Measurements from ENCODE around the gene GAB1. TPM values are rescaled to one million over a fixed set of nuclear protein-coding genes. Genes with fewer than 3 reads are reported as not detected.

The GAB1 gene
- total and polyA plus RNA-seq, 2 of the 8 experiments (the other 6 are each of a cell fraction or from before 2014, with no cell fraction given), result 6.8 to 21.3 TPM

DNA sequence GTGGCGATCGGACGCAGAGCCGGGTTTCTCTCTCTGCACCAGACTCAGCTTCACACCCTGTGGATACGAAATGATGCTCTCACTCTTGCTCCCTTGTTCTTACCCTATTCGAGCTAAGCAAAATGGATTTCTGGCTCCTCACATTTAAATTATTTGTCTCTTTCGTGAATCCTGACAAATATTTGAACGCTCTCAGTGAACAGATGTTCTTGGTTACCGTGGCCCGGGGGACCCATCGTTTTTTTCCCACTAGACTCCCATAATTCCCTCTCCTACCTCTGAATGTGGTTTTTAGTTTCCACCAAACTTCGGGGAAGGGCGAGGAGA, 177.5 kb downstream of the GAB1 start:
- no peak for DNase-seq (ENCODE audit: low read depth in 1 of 2, low spot score in 2 of 2)
- H2AK5ac ChIP-seq (ENCODE audit: low read depth, low read length), result no peak overlapping the region
- peak overlapping the region; percentile 74 for H2BK5ac ChIP-seq (ENCODE audit: low read depth, low read length)
- no peak overlapping the region for H3K23ac ChIP-seq (ENCODE audit: insufficient read length)
- 0% methylated on average over 13 of the region's 13 CpGs; no CpG with 5 or more reads in 1 of the 2 experiments for WGBS, 2 experiments (ENCODE audit: extremely low coverage in 1 of 2, insufficient coverage in 1 of 2, insufficient read length in 1 of 2, insufficient replicate concordance in 2 of 2, low coverage in 1 of 2, low lambda C conversion rate in 2 of 2, missing lambda C conversion rate in 1 of 2)
- H2BK20ac ChIP-seq (ENCODE audit: low read length), result no peak overlapping the region
- peak overlapping the region; percentile 68 to 76 for H3K4me2 ChIP-seq (ENCODE audit: insufficient read depth in 1 of 2, low read depth in 2 of 2, low read length in 2 of 2)
- H3K18ac ChIP-seq (ENCODE audit: extremely low read depth, low read length), result peak overlapping the region; percentile 88
- H4K91ac ChIP-seq (replicated peaks; ENCODE audit: insufficient read length, low read length), result no peak overlapping the region
- peaks cover 0 to 23% (median 9%) of the 10 kb centered on the region in 4 experiments; a peak in 4 of 8 replicates for H3K36me3 ChIP-seq (ENCODE audit: control insufficient read depth in 2 of 4, insufficient read depth in 4 of 4, low read length in 3 of 4)
- ChIA-PET CTCF (ENCODE audit: partially characterized antibody) (interaction anchor here (0.6 kb wide), 1 partner anchor 138 kb away, joined by 3 read pairs; no protein-coding TSS in a partner anchor), POLR2A (ENCODE audit: partially characterized antibody) (interaction anchor here (0.9 to 3.1 kb wide), 10 partner anchors 9 to 328 kb away, joined by 3 to 11 read pairs (median 4); partner anchors contain the start of gene GAB1)
- H2AFZ ChIP-seq (ENCODE audit: low read length), result no peak overlapping the region
- H3K14ac ChIP-seq (ENCODE audit: insufficient read length), result no peak overlapping the region
- H3K9ac ChIP-seq (replicated peaks in 1 of 4; ENCODE audit: extremely low read depth in 1 of 4, low read depth in 3 of 4, low read length in 3 of 4), result peak overlapping the region; percentile 95 to 99 (median 97)
- H2BK12ac ChIP-seq (ENCODE audit: low read depth, low read length), result no peak overlapping the region
- peaks cover 12 to 18% of the 10 kb centered on the region in 2 experiments for H4K20me1 ChIP-seq (replicated peaks in 1 of 2; ENCODE audit: control insufficient read depth in 1 of 2, insufficient read depth in 2 of 2, low read length in 2 of 2)
- H3K9me3 ChIP-seq (ENCODE audit: insufficient read depth in 2 of 2, low read depth in 1 of 2, low read length in 1 of 2), result no peaks in the 10 kb centered on the region
- H3K27me3 ChIP-seq (replicated peaks in 1 of 4; ENCODE audit: control insufficient read depth in 3 of 4, extremely low read depth in 1 of 4, insufficient read depth in 3 of 4, low read length in 3 of 4), result no peaks in the 10 kb centered on the region
- H2BK15ac ChIP-seq (ENCODE audit: low read length), result no peak overlapping the region
- peak overlapping the region; percentile 96; the same call in 1 of the 2 replicates for H4K8ac ChIP-seq (ENCODE audit: extremely low read depth, insufficient read depth, low read length)
- no peaks in the 10 kb centered on the region for H3K79me1 ChIP-seq (ENCODE audit: low read depth, low read length)
- H3K4me1 ChIP-seq (replicated peaks in 1 of 4; ENCODE audit: control insufficient read depth in 3 of 4, insufficient read depth in 4 of 4, low read length in 3 of 4), result peaks cover 0 to 3% (median 0%) of the 10 kb centered on the region in 4 experiments; a peak in 2 of 7 replicates
- no peak overlapping the region for H3K4ac ChIP-seq (replicated peaks; ENCODE audit: insufficient read length, low read depth, low read length)
- H2BK120ac ChIP-seq (replicated peaks; ENCODE audit: low read depth, low read length), result no peak overlapping the region
- H3K23me2 ChIP-seq (ENCODE audit: low read depth, low read length), result no peaks in the 10 kb centered on the region
- H4K5ac ChIP-seq (ENCODE audit: insufficient read length, low read depth, low read length), result no peak overlapping the region
- TF ChIP-seq GTF2F1 (IDR thresholded peaks at IDR 0.05; ENCODE audit: borderline replicate concordance, low read depth, low read length) (no peak), KDM5A (IDR thresholded peaks at IDR 0.05; ENCODE audit: low read length) (0 out of 2 replicates have a peak, but pooled peaks have one; percentile 1), ASH2L (IDR thresholded peaks at IDR 0.05; ENCODE audit: low read length) (peak; percentile 48), SAP30 (IDR thresholded peaks at IDR 0.05; ENCODE audit: insufficient read depth, insufficient replicate concordance, low read length) (no peak), SP2 (IDR thresholded peaks at IDR 0.05; ENCODE audit: low read length) (no peak), MAFK (IDR thresholded peaks at IDR 0.05; ENCODE audit: low read depth, low read length) (no peak), HDAC2 (IDR thresholded peaks at IDR 0.05; ENCODE audit: borderline replicate concordance in 1 of 2, low read depth in 2 of 2, low read length in 2 of 2) (no peak), KDM4A (IDR thresholded peaks at IDR 0.05; ENCODE audit: low read depth, low read length, severe bottlenecking) (no peak), RAD21 (IDR thresholded peaks at IDR 0.05 in 1 of 2, conservative IDR thresholded peaks at IDR 0.05 in 1 of 2; ENCODE audit: low read depth in 2 of 2, low read length in 2 of 2) (no peak), HDAC6 (IDR thresholded peaks at IDR 0.05; ENCODE audit: low read depth, low read length) (no peak), CEBPB (IDR thresholded peaks at IDR 0.05; ENCODE audit: low read depth, low read length) (no peak), TBP (IDR thresholded peaks at IDR 0.05; ENCODE audit: low read depth, low read length) (no peak)
- TF ChIP-seq, protein P1, sequence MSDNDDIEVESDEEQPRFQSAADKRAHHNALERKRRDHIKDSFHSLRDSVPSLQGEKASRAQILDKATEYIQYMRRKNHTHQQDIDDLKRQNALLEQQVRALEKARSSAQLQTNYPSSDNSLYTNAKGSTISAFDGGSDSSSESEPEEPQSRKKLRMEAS (IDR thresholded peaks at IDR 0.05), result no peak
- no peak for FAIRE-seq
- peaks cover 23 to 54% of the 10 kb centered on the region in 2 experiments for H3K79me2 ChIP-seq (ENCODE audit: control insufficient read depth in 1 of 2, insufficient read depth in 2 of 2, low read length in 2 of 2)
- peak overlapping the region; percentile 93 to 98 (median 94) for H3K4me3 ChIP-seq (ENCODE audit: extremely low read depth in 1 of 4, insufficient read depth in 2 of 4, low read depth in 3 of 4, low read length in 4 of 4)
- peak overlapping the region; percentile 96 for H3K27ac ChIP-seq (ENCODE audit: low read depth, low read length)
- peak overlapping the region; percentile 72 for H3K56ac ChIP-seq (replicated peaks; ENCODE audit: insufficient read length, low read depth, low read length)
